ENCODE measurements around the gene FLT3.

The FLT3 gene

GRCh38 chr13:28056426-28056825 lies 44.0 kb downstream of the FLT3 start:
- no peak overlapping the region for H3K27ac ChIP-seq
- H3K27me3 ChIP-seq (ENCODE audit: insufficient read depth, low read depth, severe bottlenecking) = peaks cover 57% of the 10 kb centered on the region
- TF ChIP-seq, protein P1, sequence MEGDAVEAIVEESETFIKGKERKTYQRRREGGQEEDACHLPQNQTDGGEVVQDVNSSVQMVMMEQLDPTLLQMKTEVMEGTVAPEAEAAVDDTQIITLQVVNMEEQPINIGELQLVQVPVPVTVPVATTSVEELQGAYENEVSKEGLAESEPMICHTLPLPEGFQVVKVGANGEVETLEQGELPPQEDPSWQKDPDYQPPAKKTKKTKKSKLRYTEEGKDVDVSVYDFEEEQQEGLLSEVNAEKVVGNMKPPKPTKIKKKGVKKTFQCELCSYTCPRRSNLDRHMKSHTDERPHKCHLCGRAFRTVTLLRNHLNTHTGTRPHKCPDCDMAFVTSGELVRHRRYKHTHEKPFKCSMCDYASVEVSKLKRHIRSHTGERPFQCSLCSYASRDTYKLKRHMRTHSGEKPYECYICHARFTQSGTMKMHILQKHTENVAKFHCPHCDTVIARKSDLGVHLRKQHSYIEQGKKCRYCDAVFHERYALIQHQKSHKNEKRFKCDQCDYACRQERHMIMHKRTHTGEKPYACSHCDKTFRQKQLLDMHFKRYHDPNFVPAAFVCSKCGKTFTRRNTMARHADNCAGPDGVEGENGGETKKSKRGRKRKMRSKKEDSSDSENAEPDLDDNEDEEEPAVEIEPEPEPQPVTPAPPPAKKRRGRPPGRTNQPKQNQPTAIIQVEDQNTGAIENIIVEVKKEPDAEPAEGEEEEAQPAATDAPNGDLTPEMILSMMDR (IDR thresholded peaks at IDR 0.05; ENCODE audit: low read depth, low read length) = no peak
- H3K9me3 ChIP-seq (ENCODE audit: severe bottlenecking) = peaks cover 3% of the 10 kb centered on the region
- no peak for DNase-seq
- H3K36me3 ChIP-seq = no peaks in the 10 kb centered on the region
- no peak overlapping the region for H3K4me3 ChIP-seq (ENCODE audit: low read depth, low read length)

- no peaks in the 10 kb centered on the region for H3K36me3 ChIP-seq
- H3K4me3 ChIP-seq (ENCODE audit: low read depth, low read length) = no peak overlapping the region
- peaks cover 3% of the 10 kb centered on the region for H3K9me3 ChIP-seq (ENCODE audit: severe bottlenecking)
- TF ChIP-seq, protein P1 (IDR thresholded peaks at IDR 0.05; ENCODE audit: low read depth, low read length) = no peak
- H3K27ac ChIP-seq = no peak overlapping the region
- peaks cover 63% of the 10 kb centered on the region for H3K27me3 ChIP-seq (ENCODE audit: insufficient read depth, low read depth, severe bottlenecking)
- no peak for DNase-seq
Measured at GRCh38 chr13:28055357-28055756, 45.0 kb downstream of the FLT3 start.

- H3K27me3 ChIP-seq (ENCODE audit: insufficient read depth, low read depth, severe bottlenecking) = peaks cover 71% of the 10 kb centered on the region
- TF ChIP-seq, protein P1 (IDR thresholded peaks at IDR 0.05; ENCODE audit: low read depth, low read length) = no peak
- no peak overlapping the region for H3K27ac ChIP-seq
- H3K9me3 ChIP-seq (ENCODE audit: severe bottlenecking) = peaks cover 3% of the 10 kb centered on the region
- H3K4me3 ChIP-seq (ENCODE audit: low read depth, low read length) = no peak overlapping the region
- no peaks in the 10 kb centered on the region for H3K36me3 ChIP-seq
- no peak for DNase-seq
Measured at GRCh38 chr13:28052945-28053344, 47.4 kb downstream of the FLT3 start.

- DNase-seq = no peak
- H3K27ac ChIP-seq = no peak overlapping the region
- H3K4me3 ChIP-seq (ENCODE audit: low read depth, low read length) = no peak overlapping the region
- no peaks in the 10 kb centered on the region for H3K9me3 ChIP-seq (ENCODE audit: severe bottlenecking)
- no peaks in the 10 kb centered on the region for H3K36me3 ChIP-seq
- TF ChIP-seq, protein P1 (IDR thresholded peaks at IDR 0.05; ENCODE audit: low read depth, low read length) = no peak
- H3K27me3 ChIP-seq (ENCODE audit: insufficient read depth, low read depth, severe bottlenecking) = peaks cover 54% of the 10 kb centered on the region
Measured at GRCh38 chr13:28049880-28050875, 50.2 kb downstream of the FLT3 start.

DNA sequence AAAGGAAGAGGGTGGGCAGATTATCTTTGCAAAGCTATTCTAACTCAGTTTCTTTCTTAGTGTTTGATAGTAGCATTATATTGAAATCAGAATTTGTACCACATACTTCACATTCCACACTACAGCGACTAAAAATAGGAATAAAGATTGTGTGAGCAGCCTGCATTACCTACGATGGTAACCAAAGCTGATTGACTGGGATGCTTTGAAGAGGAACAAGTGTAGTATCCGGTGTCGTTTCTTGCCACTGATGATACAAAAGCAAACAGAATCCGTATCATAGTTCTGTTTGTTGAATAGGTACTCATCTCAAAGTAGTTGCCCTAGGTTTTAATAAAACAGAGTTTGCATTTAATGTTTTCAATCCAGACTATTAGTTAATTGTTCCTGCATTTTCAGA lies 51.2 kb downstream of the FLT3 start:
- Histone ChIP-seq H3K27ac (no peak overlapping the region), H3K36me3 (no peaks in the 10 kb centered on the region), H3K4me3 (ENCODE audit: low read depth, low read length) (no peak overlapping the region), H3K27me3 (ENCODE audit: insufficient read depth, low read depth, severe bottlenecking) (peaks cover 49% of the 10 kb centered on the region), H3K9me3 (ENCODE audit: severe bottlenecking) (no peaks in the 10 kb centered on the region)
- no peak for DNase-seq
- TF ChIP-seq, protein P1 (IDR thresholded peaks at IDR 0.05; ENCODE audit: low read depth, low read length) = no peak

Data from WERI-Rb-1 (cell line).